Measurements from ENCODE around the gene LRRTM4. TPM values are rescaled to one million over a fixed set of nuclear protein-coding genes. Genes with fewer than 3 reads are reported as not detected.
"Not testable (repeated sequence)": the region's sequence is repeated elsewhere in the genome, so short reads cannot be mapped to it uniquely, and the experiment has no call there.

Gene LRRTM4
- total RNA-seq, 4 donors from 2014 or later = 0.27 to 0.32 TPM; not detected in 2

GRCh38 chr2:76812156-76812555, 710.0 kb downstream of the LRRTM4 start:
- Histone ChIP-seq H3K36me3 (no peaks in the 10 kb centered on the region), H3K4me3 (no peak overlapping the region), H3K27ac (no peak overlapping the region), H3K9me3 (no peaks in the 10 kb centered on the region), H3K4me1 (no peaks in the 10 kb centered on the region), H3K27me3 (no peaks in the 10 kb centered on the region)
- no peak for DNase-seq
- in situ Hi-C loops (cut with MboI; ENCODE audit: low pct_ligation_motif_present in 1 of 4, low pct_unique_long_range_greater_than_20kb in 1 of 4, low sequenced_read_pairs in 3 of 4) (no loop called here), intact Hi-C loops (cut with DNase I; ENCODE audit: low total_unique reads) (no loop called here)
- no peak for TF ChIP-seq EP300 (IDR thresholded peaks at IDR 0.05; ENCODE audit: low read depth)
- no peak for TF ChIP-seq POLR2AphosphoS5 (IDR thresholded peaks at IDR 0.05)
- TF ChIP-seq CTCF (IDR thresholded peaks at IDR 0.05) = no peak
- no peak for TF ChIP-seq POLR2A (IDR thresholded peaks at IDR 0.05)

- H3K27me3 ChIP-seq = no peaks in the 10 kb centered on the region
- intact Hi-C loops (cut with DNase I; ENCODE audit: low total_unique reads) = no loop called here
- TF ChIP-seq POLR2A (IDR thresholded peaks at IDR 0.05) (no peak), CTCF (IDR thresholded peaks at IDR 0.05) (no peak), POLR2AphosphoS5 (IDR thresholded peaks at IDR 0.05) (no peak), EP300 (IDR thresholded peaks at IDR 0.05; ENCODE audit: low read depth) (no peak)
- no peak overlapping the region for H3K4me3 ChIP-seq
- in situ Hi-C loops (cut with MboI; ENCODE audit: low pct_ligation_motif_present in 1 of 4, low pct_unique_long_range_greater_than_20kb in 1 of 4, low sequenced_read_pairs in 3 of 4) = no loop called here
- no peaks in the 10 kb centered on the region for H3K4me1 ChIP-seq
- H3K27ac ChIP-seq = no peak overlapping the region
- no peak for DNase-seq
- no peaks in the 10 kb centered on the region for H3K9me3 ChIP-seq
- no peaks in the 10 kb centered on the region for H3K36me3 ChIP-seq
- WGBS, 2 donors (ENCODE audit: low coverage in 1 of 2) = 40 to 69% methylated on average over 1 of the region's 1 CpG
Measured at GRCh38 chr2:76809136-76809535, 713.0 kb downstream of the LRRTM4 start.

- H3K27me3 ChIP-seq = no peaks in the 10 kb centered on the region
- DNase-seq = no peak
- intact Hi-C loops (cut with DNase I; ENCODE audit: low total_unique reads) (no loop called here), in situ Hi-C loops (cut with MboI; ENCODE audit: low pct_ligation_motif_present in 1 of 4, low pct_unique_long_range_greater_than_20kb in 1 of 4, low sequenced_read_pairs in 3 of 4) (no loop called here)
- H3K36me3 ChIP-seq = no peaks in the 10 kb centered on the region
- no peak for TF ChIP-seq POLR2A (IDR thresholded peaks at IDR 0.05)
- TF ChIP-seq CTCF (IDR thresholded peaks at IDR 0.05) = no peak
- TF ChIP-seq POLR2AphosphoS5 (IDR thresholded peaks at IDR 0.05) = no peak
- TF ChIP-seq EP300 (IDR thresholded peaks at IDR 0.05; ENCODE audit: low read depth) = no peak
- no peak overlapping the region for H3K4me3 ChIP-seq
- H3K27ac ChIP-seq = no peak overlapping the region
- no peaks in the 10 kb centered on the region for H3K9me3 ChIP-seq
- H3K4me1 ChIP-seq = no peaks in the 10 kb centered on the region
- WGBS, 2 donors (ENCODE audit: low coverage in 1 of 2) = 10 to 11% methylated on average over 1 of the region's 1 CpG
Measured at GRCh38 chr2:76808732-76809131, 713.4 kb downstream of the LRRTM4 start.

- in situ Hi-C loops (cut with MboI; ENCODE audit: low pct_ligation_motif_present in 1 of 4, low pct_unique_long_range_greater_than_20kb in 1 of 4, low sequenced_read_pairs in 3 of 4) (no loop called here), intact Hi-C loops (cut with DNase I; ENCODE audit: low total_unique reads) (no loop called here)
- H3K9me3 ChIP-seq = no peaks in the 10 kb centered on the region
- TF ChIP-seq CTCF (IDR thresholded peaks at IDR 0.05) (no peak), EP300 (IDR thresholded peaks at IDR 0.05; ENCODE audit: low read depth) (no peak), POLR2AphosphoS5 (IDR thresholded peaks at IDR 0.05) (no peak), POLR2A (IDR thresholded peaks at IDR 0.05) (no peak)
- H3K4me1 ChIP-seq = peaks cover 0 to 6% (median 3%) of the 10 kb centered on the region in 4 donors
- H3K36me3 ChIP-seq = no peaks in the 10 kb centered on the region
- no peak overlapping the region for H3K4me3 ChIP-seq
- H3K27me3 ChIP-seq = no peaks in the 10 kb centered on the region
- H3K27ac ChIP-seq = no peak overlapping the region
- no peak for DNase-seq
- 39 to 49% methylated on average over 4 of the region's 4 CpGs for WGBS, 2 donors (ENCODE audit: low coverage in 1 of 2)
Measured at GRCh38 chr2:76793647-76794334, 728.4 kb downstream of the LRRTM4 start.

- in situ Hi-C loops (cut with MboI; ENCODE audit: low pct_ligation_motif_present in 1 of 4, low pct_unique_long_range_greater_than_20kb in 1 of 4, low sequenced_read_pairs in 3 of 4); DNase-seq; H3K4me3 ChIP-seq; H3K36me3 ChIP-seq; H3K27me3 ChIP-seq; H3K4me1 ChIP-seq; H3K9me3 ChIP-seq; intact Hi-C loops (cut with DNase I; ENCODE audit: low total_unique reads); H3K27ac ChIP-seq: not testable (repeated sequence)
- 94% methylated on average over 22 of the region's 22 CpGs; no CpG with 5 or more reads in 1 of the 2 donors for WGBS, 2 donors (ENCODE audit: low coverage in 1 of 2)
Measured at GRCh38 chr2:76781313-76781712, 740.9 kb downstream of the LRRTM4 start.

Measured in transverse colon (tissue), 4 donors.